ENCODE data around the gene TSHZ2. TPM values are rescaled to one million over a fixed set of nuclear protein-coding genes. Genes with fewer than 3 reads are reported as not detected.

Gene TSHZ2
- total RNA-seq, 1 experiment from 2014 or later = 0.07 TPM

DNA sequence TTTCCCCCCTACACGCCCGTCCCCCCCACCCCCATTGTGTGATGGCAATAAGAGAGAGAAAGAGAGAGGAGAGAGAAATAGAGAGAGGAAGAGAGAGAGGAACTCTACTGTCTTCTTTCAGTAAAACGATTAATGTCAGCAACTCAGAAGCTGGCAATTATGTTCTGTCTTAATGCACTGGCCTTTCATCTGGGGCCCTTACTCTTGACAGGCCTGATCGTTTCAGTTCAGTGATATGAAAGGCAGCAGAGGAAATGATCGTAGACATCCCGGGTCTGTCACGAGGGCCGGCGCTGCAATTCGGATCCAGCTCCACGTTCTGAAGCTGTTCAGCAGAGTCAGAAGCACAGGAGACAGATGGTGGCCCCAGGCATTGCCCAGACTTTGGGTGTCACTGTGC is 312.5 kb downstream of the TSHZ2 start:
- ATAC-seq (no peak), DNase-seq (ENCODE audit: low read depth, low spot score) (no peak)
- Histone ChIP-seq H4K20me1 (ENCODE audit: insufficient read depth) (no peaks in the 10 kb centered on the region), H3K9me3 (ENCODE audit: control insufficient read depth in 1 of 2, insufficient read depth in 1 of 2, low read depth in 1 of 2, low read length in 2 of 2) (no peaks in the 10 kb centered on the region), H3K27ac (ENCODE audit: low read depth, low read length) (no peak overlapping the region), H3K4me3 (replicated peaks in 1 of 2; ENCODE audit: low read depth in 1 of 2, low read length in 2 of 2) (no peak overlapping the region), H3K36me3 (ENCODE audit: control insufficient read depth in 1 of 2, insufficient read depth in 2 of 2, low read length in 2 of 2) (no peaks in the 10 kb centered on the region), H3K4me1 (ENCODE audit: control insufficient read depth in 1 of 2, insufficient read depth in 2 of 2, low read length in 2 of 2) (no peaks in the 10 kb centered on the region), H2AFZ (ENCODE audit: low read depth, low read length, poor library complexity, severe bottlenecking) (no peak overlapping the region), H3K79me2 (ENCODE audit: insufficient read depth, low read length) (no peaks in the 10 kb centered on the region), H3K9ac (ENCODE audit: low read length) (no peak overlapping the region), H3K4me2 (ENCODE audit: low read length) (no peak overlapping the region), H3K9me2 (ENCODE audit: insufficient read depth) (no peaks in the 10 kb centered on the region), H3K27me3 (ENCODE audit: insufficient read depth, low read length) (peaks cover 44% of the 10 kb centered on the region)
- TF ChIP-seq CBX3 (IDR thresholded peaks at IDR 0.05; ENCODE audit: low read depth) (no peak), POLR2AphosphoS5 (IDR thresholded peaks at IDR 0.05; ENCODE audit: low read depth, low read length) (no peak)
- TF ChIP-seq, protein P1, sequence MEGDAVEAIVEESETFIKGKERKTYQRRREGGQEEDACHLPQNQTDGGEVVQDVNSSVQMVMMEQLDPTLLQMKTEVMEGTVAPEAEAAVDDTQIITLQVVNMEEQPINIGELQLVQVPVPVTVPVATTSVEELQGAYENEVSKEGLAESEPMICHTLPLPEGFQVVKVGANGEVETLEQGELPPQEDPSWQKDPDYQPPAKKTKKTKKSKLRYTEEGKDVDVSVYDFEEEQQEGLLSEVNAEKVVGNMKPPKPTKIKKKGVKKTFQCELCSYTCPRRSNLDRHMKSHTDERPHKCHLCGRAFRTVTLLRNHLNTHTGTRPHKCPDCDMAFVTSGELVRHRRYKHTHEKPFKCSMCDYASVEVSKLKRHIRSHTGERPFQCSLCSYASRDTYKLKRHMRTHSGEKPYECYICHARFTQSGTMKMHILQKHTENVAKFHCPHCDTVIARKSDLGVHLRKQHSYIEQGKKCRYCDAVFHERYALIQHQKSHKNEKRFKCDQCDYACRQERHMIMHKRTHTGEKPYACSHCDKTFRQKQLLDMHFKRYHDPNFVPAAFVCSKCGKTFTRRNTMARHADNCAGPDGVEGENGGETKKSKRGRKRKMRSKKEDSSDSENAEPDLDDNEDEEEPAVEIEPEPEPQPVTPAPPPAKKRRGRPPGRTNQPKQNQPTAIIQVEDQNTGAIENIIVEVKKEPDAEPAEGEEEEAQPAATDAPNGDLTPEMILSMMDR (IDR thresholded peaks at IDR 0.05 in 2 of 3, conservative IDR thresholded peaks at IDR 0.05 in 1 of 3; ENCODE audit: borderline replicate concordance in 1 of 3, insufficient read depth in 1 of 3, low read depth in 2 of 3, low read length in 2 of 3) = no peak
- ChIA-PET POLR2A (no interaction called here), RAD21 (ENCODE audit: low non-redundant PET in 1 of 2, low total read pairs in 2 of 2, uncharacterized antibody in 2 of 2, unreplicated experiment in 2 of 2) (no interaction called here), CTCF (no interaction called here)
- no TSS peak for BruUV-seq (replicated peaks)
- intact Hi-C loops (cut with micrococcal nuclease) = no loop called here

DNA sequence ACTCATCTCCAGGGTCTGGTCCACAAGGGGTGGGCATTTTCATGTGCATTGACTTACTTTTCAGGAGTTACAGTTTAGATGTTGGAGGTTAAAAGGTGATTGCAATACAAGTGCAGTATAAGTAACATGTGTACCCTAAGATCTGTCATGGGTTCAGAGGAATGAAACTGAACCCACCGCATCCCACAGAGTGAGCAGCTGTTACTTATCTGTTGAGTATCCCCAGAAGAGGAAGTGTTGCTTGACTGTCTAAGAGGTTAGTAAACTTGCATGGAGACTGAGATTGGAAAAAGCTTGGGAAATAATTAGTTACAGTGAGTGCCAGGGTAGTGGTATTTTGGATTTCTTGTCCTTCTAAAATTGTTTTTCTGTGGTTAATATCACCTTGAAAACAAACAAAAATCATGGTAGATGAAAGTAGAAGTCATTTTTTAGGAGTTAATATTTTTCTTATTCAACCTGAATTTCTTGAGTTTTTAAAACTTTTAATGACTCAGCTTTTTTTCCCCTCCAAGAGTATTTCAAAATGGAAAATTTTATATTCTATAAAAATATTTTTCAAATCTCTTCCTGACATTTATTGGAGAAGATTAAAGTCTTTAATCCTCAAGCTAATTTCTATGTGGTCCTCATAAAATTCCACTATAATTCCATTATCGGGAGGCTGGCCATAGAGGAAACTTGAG is 315.3 kb downstream of the TSHZ2 start:
- POLR2A ChIA-PET = no interaction called here
- no peak overlapping the region for H3K9ac ChIP-seq (ENCODE audit: low read length)
- intact Hi-C loops (cut with micrococcal nuclease) = no loop called here
- no peaks in the 10 kb centered on the region for H3K9me3 ChIP-seq (ENCODE audit: control insufficient read depth in 1 of 2, insufficient read depth in 1 of 2, low read depth in 1 of 2, low read length in 2 of 2)
- H3K36me3 ChIP-seq (ENCODE audit: control insufficient read depth in 1 of 2, insufficient read depth in 2 of 2, low read length in 2 of 2) = no peaks in the 10 kb centered on the region
- CTCF ChIA-PET = no interaction called here
- no peak overlapping the region for H3K4me2 ChIP-seq (ENCODE audit: low read length)
- BruUV-seq (replicated peaks) = no TSS peak
- no peak overlapping the region for H2AFZ ChIP-seq (ENCODE audit: low read depth, low read length, poor library complexity, severe bottlenecking)
- RAD21 ChIA-PET (ENCODE audit: low non-redundant PET in 1 of 2, low total read pairs in 2 of 2, uncharacterized antibody in 2 of 2, unreplicated experiment in 2 of 2) = no interaction called here
- no peak for ATAC-seq
- peaks cover 34% of the 10 kb centered on the region for H3K27me3 ChIP-seq (ENCODE audit: insufficient read depth, low read length)
- H3K9me2 ChIP-seq (ENCODE audit: insufficient read depth) = no peaks in the 10 kb centered on the region
- H3K27ac ChIP-seq (ENCODE audit: low read depth, low read length) = no peak overlapping the region
- H4K20me1 ChIP-seq (ENCODE audit: insufficient read depth) = no peaks in the 10 kb centered on the region
- no peak overlapping the region for H3K4me3 ChIP-seq (replicated peaks in 1 of 2; ENCODE audit: low read depth in 1 of 2, low read length in 2 of 2)
- no peak for DNase-seq (ENCODE audit: low read depth, low spot score)
- no peaks in the 10 kb centered on the region for H3K79me2 ChIP-seq (ENCODE audit: insufficient read depth, low read length)
- H3K4me1 ChIP-seq (ENCODE audit: control insufficient read depth in 1 of 2, insufficient read depth in 2 of 2, low read length in 2 of 2) = no peaks in the 10 kb centered on the region
- TF ChIP-seq TCF7L2 (IDR thresholded peaks at IDR 0.05; ENCODE audit: borderline replicate concordance, extremely low read depth, insufficient read depth, insufficient read length) (no peak), ZNF274 (IDR thresholded peaks at IDR 0.05; ENCODE audit: low read depth, low read length) (no peak), FOSL1 (IDR thresholded peaks at IDR 0.05; ENCODE audit: low read depth) (no peak), JUND (IDR thresholded peaks at IDR 0.05) (no peak), POLR2A (IDR thresholded peaks at IDR 0.05; ENCODE audit: borderline replicate concordance, extremely low read depth, insufficient read depth, insufficient read length) (no peak), SRF (IDR thresholded peaks at IDR 0.05; ENCODE audit: low read depth) (no peak), CEBPB (IDR thresholded peaks at IDR 0.05; ENCODE audit: low read depth) (no peak), ELF1 (IDR thresholded peaks at IDR 0.05; ENCODE audit: borderline replicate concordance, low read depth) (no peak), ZFX (IDR thresholded peaks at IDR 0.05) (no peak)
- TF ChIP-seq, protein P2, sequence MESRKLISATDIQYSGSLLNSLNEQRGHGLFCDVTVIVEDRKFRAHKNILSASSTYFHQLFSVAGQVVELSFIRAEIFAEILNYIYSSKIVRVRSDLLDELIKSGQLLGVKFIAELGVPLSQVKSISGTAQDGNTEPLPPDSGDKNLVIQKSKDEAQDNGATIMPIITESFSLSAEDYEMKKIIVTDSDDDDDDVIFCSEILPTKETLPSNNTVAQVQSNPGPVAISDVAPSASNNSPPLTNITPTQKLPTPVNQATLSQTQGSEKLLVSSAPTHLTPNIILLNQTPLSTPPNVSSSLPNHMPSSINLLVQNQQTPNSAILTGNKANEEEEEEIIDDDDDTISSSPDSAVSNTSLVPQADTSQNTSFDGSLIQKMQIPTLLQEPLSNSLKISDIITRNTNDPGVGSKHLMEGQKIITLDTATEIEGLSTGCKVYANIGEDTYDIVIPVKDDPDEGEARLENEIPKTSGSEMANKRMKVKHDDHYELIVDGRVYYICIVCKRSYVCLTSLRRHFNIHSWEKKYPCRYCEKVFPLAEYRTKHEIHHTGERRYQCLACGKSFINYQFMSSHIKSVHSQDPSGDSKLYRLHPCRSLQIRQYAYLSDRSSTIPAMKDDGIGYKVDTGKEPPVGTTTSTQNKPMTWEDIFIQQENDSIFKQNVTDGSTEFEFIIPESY (IDR thresholded peaks at IDR 0.05; ENCODE audit: extremely low read depth, insufficient replicate concordance, low read length) = no peak
- TF ChIP-seq, protein P3, sequence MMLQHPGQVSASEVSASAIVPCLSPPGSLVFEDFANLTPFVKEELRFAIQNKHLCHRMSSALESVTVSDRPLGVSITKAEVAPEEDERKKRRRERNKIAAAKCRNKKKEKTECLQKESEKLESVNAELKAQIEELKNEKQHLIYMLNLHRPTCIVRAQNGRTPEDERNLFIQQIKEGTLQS (IDR thresholded peaks at IDR 0.05) = no peak
- TF ChIP-seq, protein P1 (IDR thresholded peaks at IDR 0.05 in 2 of 3, conservative IDR thresholded peaks at IDR 0.05 in 1 of 3; ENCODE audit: borderline replicate concordance in 1 of 3, insufficient read depth in 1 of 3, low read depth in 2 of 3, low read length in 2 of 3) = no peak

Measured in HCT116 (cell line).